Endothelial cell (in vitro differentiated cells): Measurements from ENCODE around the gene MAEL. TPM values are rescaled to one million over a fixed set of nuclear protein-coding genes. Genes with fewer than 3 reads are reported as not detected.
"Not testable (repeated sequence)": the region's sequence is repeated elsewhere in the genome, so short reads cannot be mapped to it uniquely, and the experiment has no call there.

Source experiments
- DNase-seq: peaks from one replicate; pipeline ENCODE4 v3.0.0; 2021; ENCODE audit warnings: low spot score
- H3K27ac Mint-ChIP-seq: one replicate; pipeline ENCODE4 v1.8.0; 2021; ENCODE audit warnings: mixed read lengths, inconsistent platforms; ENCODE audit not compliant: unreplicated experiment
- H3K27me3 Mint-ChIP-seq: one replicate; pipeline ENCODE4 v1.8.0; 2021; ENCODE audit warnings: mild to moderate bottlenecking, moderate library complexity, mixed read lengths, inconsistent platforms; ENCODE audit not compliant: unreplicated experiment
- H3K36me3 Mint-ChIP-seq: one replicate; pipeline ENCODE4 v1.8.0; 2021; ENCODE audit warnings: mild to moderate bottlenecking, low read depth, mixed read lengths, inconsistent platforms; ENCODE audit not compliant: unreplicated experiment
- H3K4me1 Mint-ChIP-seq: one replicate; pipeline ENCODE4 v1.8.0; 2021; ENCODE audit warnings: mild to moderate bottlenecking, mixed read lengths, inconsistent platforms; ENCODE audit not compliant: unreplicated experiment
- H3K4me3 Mint-ChIP-seq: one replicate; pipeline ENCODE4 v1.8.0; 2021; ENCODE audit warnings: mild to moderate bottlenecking, mixed read lengths, inconsistent platforms; ENCODE audit not compliant: unreplicated experiment
- H3K9me3 Mint-ChIP-seq: one replicate; pipeline ENCODE4 v1.8.0; 2021; ENCODE audit warnings: mixed read lengths, inconsistent platforms; ENCODE audit not compliant: unreplicated experiment
- CTCF ChIP-seq: fragments of 200-600 bp; sonication (generic); IDR thresholded peaks from one replicate; pipeline ENCODE4 v1.5.0; 2021; ENCODE audit warnings: antibody characterized with exemption; ENCODE audit not compliant: unreplicated experiment
- total RNA-seq: library from RNA; stranded (reverse); fragmentation: NEBNext Ultra II Directional; extraction: Animal tissue kit (Norgen Biotek cat#: 25700); gene quantifications from one replicate; pipeline ENCODE4 v1.2.1, GENCODE V29; 2021; ENCODE audit not compliant: unreplicated experiment

MAEL gene
- total RNA-seq, 1 donor from 2014 or later, result not detected

GRCh38 chr1:167012570-167012969 is 23.5 kb downstream of the MAEL start:
- TF ChIP-seq CTCF, result no peak
- H3K4me1 Mint-ChIP-seq, result peaks cover 8% of the 10 kb centered on the region
- no peak overlapping the region for H3K4me3 Mint-ChIP-seq
- H3K27me3 Mint-ChIP-seq, result no peaks in the 10 kb centered on the region
- H3K9me3 Mint-ChIP-seq, result no peaks in the 10 kb centered on the region
- H3K27ac Mint-ChIP-seq, result no peak overlapping the region
- DNase-seq, result no peak
- H3K36me3 Mint-ChIP-seq, result no peaks in the 10 kb centered on the region

DNA sequence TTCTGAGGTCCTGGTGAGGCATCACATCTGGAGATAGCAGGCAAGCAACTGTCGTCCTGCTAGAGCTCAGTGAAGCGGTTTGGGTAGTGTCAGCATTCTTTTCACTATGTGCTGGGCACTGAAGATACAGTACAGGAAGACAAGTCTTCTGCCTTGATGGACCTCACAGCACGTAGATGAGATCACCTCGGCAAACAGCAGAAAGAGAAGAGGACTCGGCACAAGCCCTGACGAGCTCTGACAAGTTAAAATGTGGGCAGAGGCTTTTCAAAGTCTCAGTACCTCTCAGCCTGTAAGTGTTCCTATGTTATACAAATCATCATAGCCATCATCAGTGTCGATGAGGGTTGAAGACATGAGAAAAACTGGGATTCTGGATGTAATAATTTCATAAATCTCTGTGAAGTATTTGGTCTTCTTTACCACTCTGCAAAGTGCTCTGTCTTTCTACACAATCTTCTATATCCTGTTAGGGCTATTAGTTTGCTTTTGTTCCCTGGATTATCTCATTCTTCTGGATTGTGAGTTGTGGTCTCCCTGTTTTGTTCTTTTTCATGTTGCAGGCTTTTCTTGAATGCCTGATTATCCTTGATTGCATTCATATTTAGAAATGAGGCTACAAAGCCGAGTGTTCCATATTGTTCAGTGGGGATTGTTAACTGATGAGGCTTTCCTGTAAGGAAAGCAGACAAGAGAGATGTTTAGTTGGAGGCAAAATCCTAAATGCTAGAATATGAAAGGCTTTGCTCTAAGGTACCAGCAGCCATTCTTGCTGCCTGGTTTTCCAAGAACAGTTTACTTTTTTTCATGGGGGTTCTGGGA is 24.2 kb downstream of the MAEL start:
- Mint-ChIP-seq H3K36me3 (no peaks in the 10 kb centered on the region), H3K9me3 (no peaks in the 10 kb centered on the region), H3K4me3 (no peak overlapping the region), H3K4me1 (peaks cover 8% of the 10 kb centered on the region), H3K27me3 (no peaks in the 10 kb centered on the region), H3K27ac (no peak overlapping the region)
- no peak for DNase-seq
- TF ChIP-seq CTCF, result no peak

- peaks cover 2% of the 10 kb centered on the region for H3K27me3 Mint-ChIP-seq
- no peaks in the 10 kb centered on the region for H3K36me3 Mint-ChIP-seq
Observed at GRCh38 chr1:167016100-167016750, 27.1 kb downstream of the MAEL start.

GRCh38 chr1:167022384-167022783 is 33.3 kb downstream of the MAEL start:
- no peak for TF ChIP-seq CTCF
- H3K4me3 Mint-ChIP-seq, result no peak overlapping the region
- peaks cover 2% of the 10 kb centered on the region for H3K27me3 Mint-ChIP-seq
- H3K27ac Mint-ChIP-seq, result no peak overlapping the region
- no peaks in the 10 kb centered on the region for H3K4me1 Mint-ChIP-seq
- no peaks in the 10 kb centered on the region for H3K36me3 Mint-ChIP-seq
- no peak for DNase-seq
- H3K9me3 Mint-ChIP-seq, result no peaks in the 10 kb centered on the region

More at GRCh38 chr1:167016100-167016750, 27.1 kb downstream of the MAEL start:
- no peak overlapping the region for H3K4me3 Mint-ChIP-seq
- peaks cover 5% of the 10 kb centered on the region for H3K4me1 Mint-ChIP-seq
- DNase-seq, result no peak
- TF ChIP-seq CTCF, result no peak
- H3K9me3 Mint-ChIP-seq, result no peaks in the 10 kb centered on the region
- no peak overlapping the region for H3K27ac Mint-ChIP-seq

DNA sequence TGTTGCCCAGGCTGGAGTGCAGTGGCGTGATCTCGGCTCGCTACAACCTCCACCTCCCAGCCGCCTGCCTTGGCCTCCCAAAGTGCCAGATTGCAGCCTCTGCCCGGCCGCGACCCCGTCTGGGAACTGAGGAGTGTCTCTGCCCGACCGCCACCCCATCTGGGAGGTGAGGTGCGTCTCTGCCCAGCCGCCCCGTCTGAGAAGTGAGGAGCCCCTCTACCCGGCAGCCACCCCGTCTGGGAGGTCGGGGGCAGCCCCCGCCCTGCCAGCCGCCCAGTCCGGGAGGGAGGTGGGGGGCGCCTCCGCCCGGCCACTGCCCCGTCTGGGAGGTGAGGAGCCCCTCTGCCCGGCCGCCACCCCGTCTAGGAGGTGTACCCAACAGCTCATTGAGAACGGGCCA is 40.5 kb downstream of the MAEL start:
- not testable (repeated sequence) for H3K27me3 Mint-ChIP-seq, H3K27ac Mint-ChIP-seq, H3K9me3 Mint-ChIP-seq, DNase-seq, H3K4me1 Mint-ChIP-seq, H3K4me3 Mint-ChIP-seq, H3K36me3 Mint-ChIP-seq
